A549 (cell line): Measurements from ENCODE around the gene PPP6R1. TPM values are rescaled to one million over a fixed set of nuclear protein-coding genes. Genes with fewer than 3 reads are reported as not detected.

Source experiments
- ATAC-seq, 2 experiments: fragments of 200-7000 bp in 1 of 2; fragments of >200 bp in 1 of 2; cut with Nextera tagmentation in 1 of 2; cut with Tn5 transposase in 1 of 2; 3 replicates each; pipeline versions ENCODE4 v1.8.0 to v1.9.1; 2018 to 2020; ENCODE audit warnings: mild to moderate bottlenecking in 1 of 2, moderate library complexity in 1 of 2
- CTCF ChIA-PET: fragments of 300-600 bp; sonication (Branson Sonifier 250); formaldehyde crosslinking; extraction: SDS; loops from one replicate; lab custom pipeline; 2021; ENCODE audit warnings: antibody characterized with exemption, inconsistent platforms; lab: Yijun Ruan, JAX
- POLR2A ChIA-PET: fragments of 350-600 bp; formaldehyde crosslinking; extraction: SDS; loops from one replicate; lab custom pipeline; 2021; ENCODE audit warnings: antibody characterized with exemption, inconsistent platforms; lab: Yijun Ruan, JAX
- DNase-seq, 2 experiments: peaks; one replicate each; pipeline versions ENCODE4 v3.0.0 to v3.0.0-alpha.2; 2011 to 2016; ENCODE audit warnings: low read depth in 1 of 2, low spot score in 1 of 2
- FAIRE-seq: peaks from 2 replicates; lab custom pipeline; 2011; peaks lifted over from hg19 to GRCh38; lab: Jason Lieb, UNC
- H3K27ac ChIP-seq, 2 experiments: fragments of >200 bp; sonication (Bioruptor Twin); formaldehyde crosslinking; 3 replicates each; pipeline ENCODE4 v1.5.1; 2016 to 2017
- H3K4me1 ChIP-seq: fragments of >200 bp; sonication (Bioruptor Twin); formaldehyde crosslinking; 3 replicates; pipeline ENCODE4 v1.6.1; 2016
- H3K4me2 ChIP-seq: fragments of >200 bp; sonication (Bioruptor Twin); formaldehyde crosslinking; 3 replicates; pipeline ENCODE4 v1.6.1; 2016
- H3K4me3 ChIP-seq: fragments of >200 bp; sonication (Bioruptor Twin); formaldehyde crosslinking; 3 replicates; pipeline ENCODE4 v1.5.1; 2016
- H3K9me3 ChIP-seq: fragments of >200 bp; sonication (Bioruptor Twin); formaldehyde crosslinking; 3 replicates; pipeline ENCODE4 v1.6.1; 2016
- CBX2 ChIP-seq: fragments of 200-600 bp; sonication (generic); IDR thresholded peaks from 2 replicates; pipeline ENCODE4 v1.6.1; 2016; ENCODE audit warnings: low read depth, mild to moderate bottlenecking, borderline replicate concordance
- CHD2 ChIP-seq: fragments of 150-350 bp; IDR thresholded peaks from 2 replicates; pipeline ENCODE4 v1.6.1; 2014; ENCODE audit warnings: low read length; ENCODE audit not compliant: partially characterized antibody
- CTCF ChIP-seq: fragments of >200 bp; sonication (Bioruptor Twin); formaldehyde crosslinking; IDR thresholded peaks from 3 replicates; pipeline ENCODE4 v1.5.1; 2016
- E2F6 ChIP-seq: IDR thresholded peaks from 2 replicates; pipeline ENCODE4 v1.6.1; 2012; ENCODE audit warnings: low read depth, borderline replicate concordance
- ELK1 ChIP-seq: fragments of 150-350 bp; IDR thresholded peaks from 2 replicates; pipeline ENCODE4 v1.6.1; 2014; ENCODE audit warnings: low read depth, mild to moderate bottlenecking, low read length
- EP300 ChIP-seq, 2 experiments: fragments of >200 bp; sonication (Bioruptor Twin); formaldehyde crosslinking; IDR thresholded peaks; 2 replicates in 1 of 2; 3 replicates in 1 of 2; pipeline ENCODE4 v1.6.1; 2016 to 2017
- ESRRA ChIP-seq: fragments of 150-350 bp; IDR thresholded peaks from 2 replicates; pipeline ENCODE4 v1.6.1; 2014; ENCODE audit warnings: mild to moderate bottlenecking, low read length, borderline replicate concordance
- FOSL2 ChIP-seq, 2 experiments: fragments of 450-650 bp in 1 of 2; fragments of >200 bp in 1 of 2; sonication (Bioruptor Twin) in 1 of 2; formaldehyde crosslinking; IDR thresholded peaks; 2 replicates each; pipeline versions ENCODE4 v1.5.0 to v1.6.1; 2016 to 2020; ENCODE audit warnings: mild to moderate bottlenecking in 1 of 2, moderate library complexity in 1 of 2
- GATA3 ChIP-seq: IDR thresholded peaks from 2 replicates; pipeline ENCODE4 v1.6.1; 2012; ENCODE audit warnings: borderline replicate concordance
- HDAC2 ChIP-seq: fragments of 200-600 bp; sonication (generic); IDR thresholded peaks from 2 replicates; pipeline ENCODE4 v1.6.1; 2016
- HMGXB4 ChIP-seq: fragments of 250-450 bp; sonication (Bioruptor Pico); IDR thresholded peaks from 2 replicates; pipeline ENCODE4 v1.5.0; 2021; ENCODE audit warnings: mild to moderate bottlenecking, moderate library complexity, borderline replicate concordance
- JUN ChIP-seq, 2 experiments: fragments of >200 bp; sonication (Bioruptor Twin); formaldehyde crosslinking; IDR thresholded peaks; 2 replicates in 1 of 2; 3 replicates in 1 of 2; pipeline ENCODE4 v1.6.1; 2016 to 2017
- KDM5A ChIP-seq: fragments of 200-600 bp; sonication (generic); IDR thresholded peaks from 2 replicates; pipeline ENCODE4 v1.6.1; 2016; ENCODE audit warnings: antibody characterized with exemption, mild to moderate bottlenecking
- MAX ChIP-seq: IDR thresholded peaks from 2 replicates; pipeline ENCODE4 v1.6.1; 2012
- MYC ChIP-seq: IDR thresholded peaks from 2 replicates; pipeline ENCODE4 v1.6.1; 2012; ENCODE audit warnings: mild to moderate bottlenecking, inconsistent platforms, low read length, improper control_type of control experiment, borderline replicate concordance
- PHF8 ChIP-seq: fragments of 200-600 bp; sonication (generic); IDR thresholded peaks from 2 replicates; pipeline ENCODE4 v1.6.1; 2016; ENCODE audit warnings: low read depth, mild to moderate bottlenecking, antibody characterized with exemption, moderate library complexity, borderline replicate concordance
- POLR2A ChIP-seq: IDR thresholded peaks from 2 replicates; pipeline ENCODE4 v1.6.1; 2012; ENCODE audit warnings: mild to moderate bottlenecking, low read length
- POLR2AphosphoS2 ChIP-seq: conservative IDR thresholded peaks from 2 replicates; pipeline ENCODE4 v1.6.1; 2012; ENCODE audit warnings: low read length, improper control_type of control experiment, inconsistent platforms
- RARB ChIP-seq: fragments of 250-450 bp; sonication (Bioruptor Pico); IDR thresholded peaks from 2 replicates; pipeline ENCODE4 v1.8.0; 2021; ENCODE audit warnings: mild to moderate bottlenecking, moderate library complexity
- RFX5 ChIP-seq: fragments of 450-650 bp; IDR thresholded peaks from 2 replicates; pipeline ENCODE4 v1.7.1; 2014; ENCODE audit warnings: antibody characterized with exemption, mild to moderate bottlenecking, moderate library complexity
- SREBF2 ChIP-seq: fragments of 450-650 bp; IDR thresholded peaks from 2 replicates; pipeline ENCODE4 v1.6.1; 2014; ENCODE audit warnings: mild to moderate bottlenecking, moderate library complexity
- TP53 ChIP-seq: fragments of 250-450 bp; sonication (Bioruptor Pico); IDR thresholded peaks from 2 replicates; pipeline ENCODE4 v1.5.0; 2021; ENCODE audit warnings: mild to moderate bottlenecking, moderate library complexity
- USF2 ChIP-seq: fragments of 450-650 bp; IDR thresholded peaks from 2 replicates; pipeline ENCODE4 v1.6.1; 2014; ENCODE audit warnings: antibody characterized with exemption
- ZSCAN20 ChIP-seq: fragments of 250-450 bp; sonication (Bioruptor Pico); IDR thresholded peaks from 2 replicates; pipeline ENCODE4 v1.8.0; 2022; ENCODE audit warnings: mild to moderate bottlenecking, moderate library complexity
- WGBS: methylation state at CpG from one replicate; pipeline ENCODE4 v1.1.6; 2017; ENCODE audit errors: missing lambda C conversion rate; 5-methylcytosine and 5-hydroxymethylcytosine counted together
- polyA plus RNA-seq, 4 experiments: library from polyadenylated mRNA; depleted of rRNA in 3 of 4; stranded (reverse); fragments of >200 nt; fragmentation: RNase III in 1 of 4; extraction: RNeasy Plus Mini Kit Qiagen cat#74134 plus additional on column Dnase treatment in 1 of 4; gene quantifications; 2 replicates in 3 of 4; 3 replicates in 1 of 4; pipeline ENCODE4 v1.2.3, GENCODE V29; 2011 to 2017

Gene PPP6R1
- polyA plus RNA-seq, 2 of the 4 experiments (the other 2 are of a cell fraction): 42.9 to 78.0 TPM

- Histone ChIP-seq H3K4me2 (peak within 1 kb of the TSS; percentile 88), H3K9me3 (no peaks in the 10 kb centered on the region), H3K27ac (peak within 1 kb of the TSS; percentile 80 to 92), H3K4me1 (peaks cover 33% of the 10 kb centered on the region), H3K4me3 (peak within 1 kb of the TSS; percentile 75)
- peak; percentile 92 to 95 for ATAC-seq
- TF ChIP-seq POLR2A: peak; percentile 67
- TF ChIP-seq KDM5A: peak; percentile 96
- peak; percentile 77 for TF ChIP-seq RFX5
- no peak for TF ChIP-seq GATA3
- TF ChIP-seq SREBF2: no peak
- 0 out of 2 replicates have a peak, but pooled peaks have one; percentile 36 for TF ChIP-seq HDAC2
- peak; percentile 92 for TF ChIP-seq PHF8
- TF ChIP-seq FOSL2 (IDR thresholded peaks at IDR 0.05): no peak
- 0 out of 2 replicates have a peak, but pooled peaks have one; percentile 11 for TF ChIP-seq FOSL2 (CRISPR knock-in tag; IDR thresholded peaks at IDR 0.05)
- peak; percentile 44; the same call in 1 of the 2 replicates for TF ChIP-seq E2F6
- TF ChIP-seq TP53 (CRISPR knock-in tag): no peak
- TF ChIP-seq MAX: peak; percentile 94
- TF ChIP-seq MYC: 0 out of 2 replicates have a peak, but pooled peaks have one; percentile 23
- peak; percentile 40; the same call in 1 of the 2 replicates for TF ChIP-seq USF2
- peak in 1 of 2 experiments; percentile 84; a peak in 2 of 5 replicates for TF ChIP-seq JUN (IDR thresholded peaks at IDR 0.05)
- ChIA-PET POLR2A (interaction anchor here (0.5 to 1.9 kb wide), 23 partner anchors 11 to 368 kb away, joined by 3 to 21 read pairs (median 3); partner anchors contain the start of genes CCDC106, FIZ1, KMT5C and PPP6R1), CTCF (interaction anchor here (0.6 to 5.8 kb wide), 13 partner anchors 9 to 139 kb away, joined by 3 to 37 read pairs (median 4); partner anchors contain the start of genes DNAAF3, PPP6R1 and TMEM238)
- DNase-seq: peak; percentile 85 to 100
- 12% methylated on average over 43 of the region's 52 CpGs for WGBS
- peak; percentile 65 for FAIRE-seq
Measured at GRCh38 chr19:55279770-55280643, 21.2 kb upstream of the PPP6R1 start, which contains the start of gene HSPBP1. HSPBP1 (minus strand) TSS chr19:55280110; CDS start chr19:55279608, 502 bp downstream.

- Histone ChIP-seq H3K4me1 (peaks cover 26% of the 10 kb centered on the region), H3K27ac (peak overlapping the region; percentile 80 to 92), H3K4me3 (peak overlapping the region; percentile 75), H3K4me2 (peak overlapping the region; percentile 88), H3K9me3 (no peaks in the 10 kb centered on the region)
- no peak for FAIRE-seq
- POLR2A ChIA-PET: interaction anchor here (0.6 to 1.9 kb wide), 8 partner anchors 10 to 320 kb away, joined by 3 to 19 read pairs (median 4); partner anchors contain the start of genes FIZ1, TMEM238 and UBE2S
- CTCF ChIA-PET: interaction anchor here (1.1 to 5.8 kb wide), 9 partner anchors 10 to 139 kb away, joined by 3 to 37 read pairs (median 6); partner anchors contain the start of genes PPP6R1 and TMEM238
- ATAC-seq: no peak
- TF ChIP-seq ESRRA (no peak), POLR2AphosphoS2 (no peak), ELK1 (no peak), RFX5 (no peak), POLR2A (no peak), EP300 (IDR thresholded peaks at IDR 0.05) (no peak), KDM5A (no peak), HMGXB4 (CRISPR knock-in tag) (no peak), ZSCAN20 (CRISPR knock-in tag) (no peak), CTCF (no peak), CHD2 (no peak), PHF8 (no peak), RARB (CRISPR knock-in tag) (no peak), CBX2 (no peak), SREBF2 (no peak)
- no peak for DNase-seq
- 8% methylated on average over 18 of the region's 23 CpGs for WGBS
Measured at GRCh38 chr19:55279340-55279739, 20.5 kb upstream of the PPP6R1 start.
